AG09319 (cell line): ENCODE measurements around the gene PDIK1L.
"Not testable (repeated sequence)": the region's sequence is repeated elsewhere in the genome, so short reads cannot be mapped to it uniquely, and the experiment has no call there.

Experiments
- DNase-seq: peaks from one replicate; pipeline ENCODE4 v3.0.0-alpha.2; 2010; ENCODE audit warnings: low read depth; ENCODE audit errors: extremely low read depth
- TF ChIP-seq, protein P1 (sequence below): IDR thresholded peaks from 2 replicates; pipeline ENCODE4 v1.5.1; 2011; ENCODE audit warnings: low read depth, mild to moderate bottlenecking, inconsistent platforms, low read length, moderate library complexity

Gene PDIK1L

DNA sequence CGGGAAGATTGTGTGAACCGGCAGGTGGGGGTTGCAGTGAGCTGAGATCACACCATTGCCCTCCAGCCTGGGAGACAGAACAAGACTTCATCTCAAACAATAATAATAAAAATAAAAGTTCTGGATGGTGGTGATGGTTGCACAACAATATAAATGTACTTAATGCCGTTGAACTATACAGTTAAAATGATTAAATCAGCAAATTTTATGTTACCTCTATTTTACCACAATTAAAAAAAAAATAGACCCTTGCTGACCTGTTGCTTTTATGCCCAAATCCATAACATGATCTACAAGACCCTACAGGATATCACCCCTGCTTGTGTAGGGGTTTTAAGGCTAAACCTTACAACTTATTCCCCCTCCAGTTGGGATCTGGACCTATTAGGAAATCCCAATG lies 11.8 kb upstream of the PDIK1L start:
- DNase-seq: no peak
- TF ChIP-seq, protein P1, sequence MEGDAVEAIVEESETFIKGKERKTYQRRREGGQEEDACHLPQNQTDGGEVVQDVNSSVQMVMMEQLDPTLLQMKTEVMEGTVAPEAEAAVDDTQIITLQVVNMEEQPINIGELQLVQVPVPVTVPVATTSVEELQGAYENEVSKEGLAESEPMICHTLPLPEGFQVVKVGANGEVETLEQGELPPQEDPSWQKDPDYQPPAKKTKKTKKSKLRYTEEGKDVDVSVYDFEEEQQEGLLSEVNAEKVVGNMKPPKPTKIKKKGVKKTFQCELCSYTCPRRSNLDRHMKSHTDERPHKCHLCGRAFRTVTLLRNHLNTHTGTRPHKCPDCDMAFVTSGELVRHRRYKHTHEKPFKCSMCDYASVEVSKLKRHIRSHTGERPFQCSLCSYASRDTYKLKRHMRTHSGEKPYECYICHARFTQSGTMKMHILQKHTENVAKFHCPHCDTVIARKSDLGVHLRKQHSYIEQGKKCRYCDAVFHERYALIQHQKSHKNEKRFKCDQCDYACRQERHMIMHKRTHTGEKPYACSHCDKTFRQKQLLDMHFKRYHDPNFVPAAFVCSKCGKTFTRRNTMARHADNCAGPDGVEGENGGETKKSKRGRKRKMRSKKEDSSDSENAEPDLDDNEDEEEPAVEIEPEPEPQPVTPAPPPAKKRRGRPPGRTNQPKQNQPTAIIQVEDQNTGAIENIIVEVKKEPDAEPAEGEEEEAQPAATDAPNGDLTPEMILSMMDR: no peak

DNA sequence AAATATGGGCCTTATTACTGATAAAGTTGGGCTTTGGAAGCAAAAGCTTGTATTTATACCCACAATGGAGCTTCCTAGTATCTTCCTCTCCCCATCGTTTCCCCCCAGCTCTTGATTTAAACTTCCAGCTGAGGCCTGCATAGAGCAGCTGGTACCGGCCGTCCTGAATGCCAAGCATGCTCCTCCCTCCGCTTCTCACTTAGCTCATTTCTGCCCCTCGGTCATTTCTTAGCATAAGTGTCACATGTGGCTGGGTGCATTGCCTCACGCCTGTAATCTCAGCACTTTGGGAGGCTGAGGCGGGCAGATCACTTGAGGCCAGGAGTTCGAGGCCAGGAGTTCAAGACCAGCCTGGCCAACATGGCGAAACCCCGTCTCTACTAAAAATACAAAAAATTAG lies 11.4 kb upstream of the PDIK1L start:
- DNase-seq: not testable (repeated sequence)

DNA sequence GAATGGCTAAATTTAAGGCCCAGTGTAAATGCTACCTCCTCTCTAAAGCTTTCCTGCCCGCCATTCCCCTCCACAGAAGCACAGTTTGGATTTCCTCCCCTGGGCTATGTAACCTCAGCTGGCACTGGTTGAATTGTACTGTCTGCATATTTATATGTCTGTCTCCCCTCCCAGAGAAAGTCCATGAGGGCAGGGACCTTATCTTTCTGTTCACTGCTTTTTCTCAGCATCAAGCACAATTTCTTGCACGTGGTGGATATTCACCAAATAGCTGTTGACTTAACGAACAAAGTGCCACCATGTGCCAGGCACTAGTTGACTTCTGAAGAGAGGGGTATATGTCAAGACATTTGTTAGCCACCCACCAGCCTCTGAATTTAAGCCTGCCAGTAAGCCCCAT lies 9.5 kb upstream of the PDIK1L start:
- DNase-seq: no peak
- TF ChIP-seq, protein P1: no peak

DNA sequence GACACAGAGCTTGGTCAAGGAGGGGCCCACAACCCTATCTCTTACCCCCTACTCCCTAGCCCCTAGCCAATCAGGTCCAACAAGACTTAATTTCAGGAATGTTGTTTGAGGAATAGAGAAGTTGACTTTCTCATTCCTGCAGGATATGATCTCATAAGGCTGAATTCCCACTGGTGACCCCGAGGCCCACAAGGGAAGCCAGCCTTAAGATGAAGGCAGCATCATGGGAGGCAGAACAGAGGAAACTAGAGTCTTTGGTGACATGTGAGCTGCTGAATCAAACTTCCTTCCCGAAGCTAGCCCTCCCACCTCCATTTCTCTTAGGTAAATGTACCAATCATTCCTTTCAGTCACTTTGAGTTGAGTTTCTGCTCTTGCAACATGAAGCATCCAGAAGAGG lies 9.1 kb upstream of the PDIK1L start:
- DNase-seq: no peak
- TF ChIP-seq, protein P1: no peak

DNA sequence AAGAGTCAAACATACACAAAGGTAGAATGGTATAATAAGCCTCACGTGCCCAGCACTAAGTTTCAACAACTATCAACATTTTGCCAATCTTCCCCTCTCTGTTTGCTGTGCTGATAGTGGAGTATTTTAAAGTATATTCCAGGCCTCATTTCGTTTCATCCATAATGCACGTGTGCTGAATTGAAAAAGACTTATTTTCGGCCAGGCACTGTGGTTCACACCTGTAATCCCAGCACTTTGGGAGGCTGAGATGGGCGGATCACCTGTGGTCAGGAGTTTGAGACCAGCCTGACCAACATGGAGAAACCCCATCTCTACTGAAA lies 6.4 kb upstream of the PDIK1L start:
- not testable (repeated sequence) for DNase-seq

DNA sequence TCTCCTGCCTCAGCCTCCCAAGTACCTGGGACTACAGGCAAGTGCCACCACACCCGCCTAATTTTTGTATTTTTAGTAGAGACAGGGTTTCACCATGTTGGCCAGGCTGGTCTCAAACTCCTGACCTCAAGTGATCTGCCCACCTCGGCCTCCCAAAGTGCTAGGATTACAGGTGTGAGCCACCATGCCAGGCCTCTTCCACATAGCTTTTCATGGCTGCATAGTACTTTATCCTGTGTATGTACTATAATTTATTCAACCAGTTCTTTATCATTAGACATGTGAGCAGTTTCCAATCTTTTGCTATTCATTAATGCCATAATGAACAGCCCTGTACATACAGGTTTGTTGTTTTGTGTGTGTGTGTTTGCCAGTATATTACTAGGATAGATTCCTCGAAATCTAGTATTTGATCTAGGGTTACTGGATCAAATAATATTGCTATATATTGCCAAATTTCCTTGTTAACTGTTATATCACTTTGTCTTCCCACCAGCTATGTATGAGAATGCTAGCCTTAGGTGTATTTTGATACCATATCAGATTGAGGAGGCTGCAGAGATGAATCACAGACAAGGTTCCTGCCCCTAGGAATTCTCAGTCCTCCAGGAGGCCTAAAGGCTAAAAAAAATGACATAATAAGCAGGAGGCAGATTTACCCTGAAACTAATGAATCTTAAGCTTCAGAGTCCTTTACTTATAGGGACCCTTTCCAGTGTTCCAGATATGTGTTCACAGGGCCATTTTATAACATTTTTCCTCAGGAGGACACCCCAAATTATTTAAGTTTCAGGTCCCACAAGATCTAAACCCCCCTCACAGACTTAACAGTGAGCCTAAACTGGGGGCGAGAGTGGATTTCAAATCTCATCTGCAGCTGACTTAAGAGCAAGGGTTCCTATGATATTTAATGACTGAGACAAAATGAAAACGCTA lies 2.1 kb upstream of the PDIK1L start:
- no peak for DNase-seq
- TF ChIP-seq, protein P1: no peak

DNA sequence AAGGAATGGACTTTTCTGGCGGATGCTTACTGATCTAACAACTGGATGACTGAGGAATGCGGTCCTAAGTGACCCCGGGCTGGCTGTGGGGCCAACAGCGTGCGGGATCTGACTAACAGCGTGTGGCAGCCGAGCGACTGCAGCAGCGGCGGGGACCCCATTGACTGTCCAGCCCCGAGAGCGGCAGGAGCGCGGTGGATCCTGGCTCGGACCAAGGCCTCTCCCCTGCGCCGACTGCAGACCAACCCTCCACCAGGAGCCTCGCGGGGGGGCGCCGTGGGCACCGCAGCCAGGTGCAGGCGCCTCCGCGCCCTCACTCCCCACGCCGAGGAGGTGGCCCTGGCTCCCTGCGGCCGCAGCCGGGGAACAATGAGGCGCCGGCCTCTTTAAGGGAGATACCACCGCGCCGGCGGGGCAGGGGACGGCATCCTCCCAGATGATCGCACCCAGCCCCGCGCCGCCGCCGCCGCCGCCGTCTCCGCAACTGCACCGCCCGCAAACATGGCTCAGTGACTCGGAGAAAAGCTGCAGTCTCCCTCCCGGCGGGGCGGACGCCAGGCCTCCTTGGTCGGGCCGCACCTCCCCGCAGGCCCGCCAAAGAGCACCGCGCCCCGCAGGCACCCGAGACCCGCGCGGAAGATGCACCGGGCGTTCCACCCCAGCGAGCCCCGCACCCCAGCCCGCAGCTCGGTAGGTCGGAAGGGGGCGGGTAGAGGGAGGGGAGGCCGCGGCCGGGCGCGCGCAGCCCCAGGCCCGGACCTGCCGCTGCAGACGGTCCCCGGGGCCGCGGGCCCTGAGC lies 694 bp upstream of the PDIK1L start:
- TF ChIP-seq, protein P1: no peak

DNA sequence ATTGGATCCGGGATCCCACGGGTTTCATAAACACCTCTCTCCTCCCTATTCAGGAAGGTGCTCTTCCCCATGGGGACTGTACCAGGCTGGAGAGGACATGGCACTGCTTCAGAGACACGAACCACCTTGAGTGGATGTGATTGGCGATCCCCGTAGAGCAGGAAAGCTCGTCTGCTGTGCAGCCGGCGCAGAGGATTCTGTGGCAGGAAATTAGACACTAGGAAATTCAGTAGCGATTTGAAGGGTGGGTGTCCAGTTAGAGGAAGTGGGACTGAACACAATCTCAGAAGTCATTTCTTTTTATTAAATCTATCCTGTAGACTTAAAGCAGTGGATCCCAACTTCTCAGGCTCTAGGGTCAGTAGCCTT lies 767 bp downstream of the PDIK1L start:
- DNase-seq: no peak
- TF ChIP-seq, protein P1: no peak

More for the DNA sequence above, 694 bp upstream of the PDIK1L start:
- no peak for DNase-seq
